PC-3 (cell line): Measurements from ENCODE around the gene SLC30A7. TPM values are rescaled to one million over a fixed set of nuclear protein-coding genes. Genes with fewer than 3 reads are reported as not detected.

Experiments
- ATAC-seq: fragments of 200-7000 bp; cut with Tn5 transposase; 2 replicates; pipeline ENCODE4 v1.9.1; 2020; ENCODE audit warnings: mild to moderate bottlenecking, moderate library complexity
- BruUV-seq: library from RNA; stranded (reverse); fragments of 400-500 nt; replicated peaks from 2 replicates; lab custom pipeline; 2021; lab: Mats Ljungman, UMichigan
- CTCF ChIA-PET: fragments of 300-600 bp; sonication (Branson Sonifier 250); formaldehyde crosslinking; loops from one replicate; lab custom pipeline; 2022; ENCODE audit warnings: antibody characterized with exemption; lab: Charles Lee
- POLR2A ChIA-PET: fragments of 300-600 bp; sonication (Branson Sonifier 250); formaldehyde crosslinking; loops from one replicate; lab custom pipeline; 2022; ENCODE audit warnings: antibody characterized with exemption; ENCODE audit not compliant: unreplicated experiment; lab: Charles Lee
- DNase-seq: peaks from one replicate; pipeline ENCODE4 v3.0.0-alpha.2; 2015
- H2AFZ ChIP-seq: fragments of 300-600 bp; sonication (generic); 2 replicates; pipeline ENCODE4 v1.6.0; 2016; ENCODE audit warnings: antibody characterized with exemption, low read length
- H3F3A ChIP-seq: fragments of 300-600 bp; sonication (generic); one replicate; pipeline ENCODE4 v1.6.0; 2017; ENCODE audit warnings: antibody characterized with exemption, low read length, control low read depth, mild to moderate bottlenecking; ENCODE audit not compliant: unreplicated experiment
- H3K27ac ChIP-seq: fragments of 300-600 bp; sonication (generic); 2 replicates; pipeline ENCODE4 v1.5.1; 2016; ENCODE audit warnings: mild to moderate bottlenecking, low read length
- H3K27me3 ChIP-seq: fragments of 300-600 bp; sonication (generic); 2 replicates; pipeline ENCODE4 v1.6.1; 2016; ENCODE audit warnings: low read length, mixed read lengths
- H3K36me3 ChIP-seq: fragments of 300-600 bp; sonication (generic); 2 replicates; pipeline ENCODE4 v1.6.1; 2016; ENCODE audit warnings: low read depth, mixed run types, low read length, mixed read lengths
- H3K4me1 ChIP-seq: fragments of 300-600 bp; sonication (generic); 2 replicates; pipeline ENCODE4 v1.5.1; 2016; ENCODE audit warnings: low read length; ENCODE audit not compliant: insufficient read depth
- H3K4me2 ChIP-seq: fragments of 300-600 bp; sonication (generic); 2 replicates; pipeline ENCODE4 v1.6.0; 2016; ENCODE audit warnings: low read length
- H3K4me3 ChIP-seq: fragments of 300-600 bp; sonication (generic); 2 replicates; pipeline ENCODE4 v1.5.1; 2016; ENCODE audit warnings: mild to moderate bottlenecking, low read length, mixed read lengths
- H3K79me2 ChIP-seq: fragments of 300-600 bp; sonication (generic); 2 replicates; pipeline ENCODE4 v1.6.1; 2017; ENCODE audit warnings: low read length, mixed read lengths
- H3K9ac ChIP-seq: fragments of 300-600 bp; sonication (generic); 2 replicates; pipeline ENCODE4 v1.6.0; 2016; ENCODE audit warnings: mild to moderate bottlenecking, low read length
- H3K9me2 ChIP-seq: fragments of 300-600 bp; sonication (generic); replicated peaks from 2 replicates; pipeline ENCODE4 v1.6.1; 2016; ENCODE audit warnings: mixed run types, low read length, mixed read lengths
- H3K9me3 ChIP-seq: fragments of 300-600 bp; sonication (generic); 2 replicates; pipeline ENCODE4 v1.6.1; 2016; ENCODE audit warnings: low read length, mixed read lengths
- H4K20me1 ChIP-seq: fragments of 300-600 bp; sonication (generic); 2 replicates; pipeline ENCODE4 v1.6.1; 2016; ENCODE audit warnings: low read length, mixed read lengths
- EZH2 ChIP-seq: fragments of 300-600 bp; sonication (generic); IDR thresholded peaks from one replicate; pipeline ENCODE4 v1.6.1; 2017; ENCODE audit warnings: antibody characterized with exemption, mild to moderate bottlenecking, low read length; ENCODE audit not compliant: unreplicated experiment
- EZH2phosphoT487 ChIP-seq: fragments of 300-600 bp; sonication (generic); IDR thresholded peaks from 2 replicates; pipeline ENCODE4 v1.6.1; 2018; ENCODE audit warnings: mild to moderate bottlenecking, antibody characterized with exemption, low read length, borderline replicate concordance
- intact Hi-C: fragments of 100-400 bp; cut with micrococcal nuclease; formaldehyde crosslinking; loops from 2 replicates; pipeline ENCODE4 v1.9.0; 2023
- total RNA-seq: library from RNA; depleted of rRNA; stranded (reverse); fragments of >200 nt; gene quantifications from 2 replicates; pipeline ENCODE4 v1.2.3, GENCODE V29; 2014
- TF ChIP-seq, protein P1 (sequence below): fragments of 300-600 bp; sonication (generic); conservative IDR thresholded peaks from 2 replicates; pipeline ENCODE4 v1.5.1; 2017; ENCODE audit warnings: antibody characterized with exemption, low read depth, mild to moderate bottlenecking, low read length

Gene SLC30A7
- total RNA-seq, 1 experiment from 2014 or later, result 24.0 TPM

GRCh38 chr1:100866041-100866900 is 29.6 kb upstream of the SLC30A7 start:
- Histone ChIP-seq H3K9ac (no peak overlapping the region), H3K79me2 (no peaks in the 10 kb centered on the region), H3K4me2 (peak overlapping the region; percentile 56), H3K4me1 (peaks cover 11% of the 10 kb centered on the region), H2AFZ (peak overlapping the region; percentile 35), H3K4me3 (peak overlapping the region; percentile 16; the same call in 1 of the 2 replicates), H3K9me3 (no peaks in the 10 kb centered on the region), H3F3A (no peaks in the 10 kb centered on the region), H4K20me1 (no peaks in the 10 kb centered on the region), H3K36me3 (no peaks in the 10 kb centered on the region), H3K27me3 (no peaks in the 10 kb centered on the region), H3K9me2 (no peaks in the 10 kb centered on the region), H3K27ac (no peak overlapping the region)
- BruUV-seq, result no TSS peak
- DNase-seq, result peak; percentile 59
- ChIA-PET CTCF (no interaction called here), POLR2A (no interaction called here)
- TF ChIP-seq EZH2phosphoT487, result no peak
- TF ChIP-seq, protein P1, sequence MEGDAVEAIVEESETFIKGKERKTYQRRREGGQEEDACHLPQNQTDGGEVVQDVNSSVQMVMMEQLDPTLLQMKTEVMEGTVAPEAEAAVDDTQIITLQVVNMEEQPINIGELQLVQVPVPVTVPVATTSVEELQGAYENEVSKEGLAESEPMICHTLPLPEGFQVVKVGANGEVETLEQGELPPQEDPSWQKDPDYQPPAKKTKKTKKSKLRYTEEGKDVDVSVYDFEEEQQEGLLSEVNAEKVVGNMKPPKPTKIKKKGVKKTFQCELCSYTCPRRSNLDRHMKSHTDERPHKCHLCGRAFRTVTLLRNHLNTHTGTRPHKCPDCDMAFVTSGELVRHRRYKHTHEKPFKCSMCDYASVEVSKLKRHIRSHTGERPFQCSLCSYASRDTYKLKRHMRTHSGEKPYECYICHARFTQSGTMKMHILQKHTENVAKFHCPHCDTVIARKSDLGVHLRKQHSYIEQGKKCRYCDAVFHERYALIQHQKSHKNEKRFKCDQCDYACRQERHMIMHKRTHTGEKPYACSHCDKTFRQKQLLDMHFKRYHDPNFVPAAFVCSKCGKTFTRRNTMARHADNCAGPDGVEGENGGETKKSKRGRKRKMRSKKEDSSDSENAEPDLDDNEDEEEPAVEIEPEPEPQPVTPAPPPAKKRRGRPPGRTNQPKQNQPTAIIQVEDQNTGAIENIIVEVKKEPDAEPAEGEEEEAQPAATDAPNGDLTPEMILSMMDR, result peak; percentile 86
- peak; percentile 62 for ATAC-seq
- intact Hi-C loops, result loop anchor here (1.0 to 5.0 kb wide), 3 partner anchors 31 to 1059 kb away; no protein-coding TSS in a partner anchor

GRCh38 chr1:100866901-100867206 is 29.0 kb upstream of the SLC30A7 start:
- TF ChIP-seq EZH2phosphoT487 (no peak), EZH2 (no peak)
- TF ChIP-seq, protein P1, result no peak
- POLR2A ChIA-PET, result no interaction called here
- Histone ChIP-seq H3K9me2 (no peaks in the 10 kb centered on the region), H3F3A (no peaks in the 10 kb centered on the region), H3K36me3 (no peaks in the 10 kb centered on the region), H3K4me2 (no peak overlapping the region), H3K9ac (no peak overlapping the region), H4K20me1 (no peaks in the 10 kb centered on the region), H3K4me3 (no peak overlapping the region), H3K27ac (no peak overlapping the region), H3K79me2 (no peaks in the 10 kb centered on the region), H3K4me1 (peaks cover 11% of the 10 kb centered on the region), H3K9me3 (no peaks in the 10 kb centered on the region), H2AFZ (no peak overlapping the region), H3K27me3 (no peaks in the 10 kb centered on the region)
- DNase-seq, result no peak
- intact Hi-C loops, result loop anchor here (1.0 to 5.0 kb wide), 3 partner anchors 32 to 1060 kb away; no protein-coding TSS in a partner anchor
- no TSS peak for BruUV-seq
- no peak for ATAC-seq
- CTCF ChIA-PET, result no interaction called here
